Neuron (in vitro differentiated cells): Measurements from ENCODE around the gene SLC31A2.
"Not testable (repeated sequence)": the region's sequence is repeated elsewhere in the genome, so short reads cannot be mapped to it uniquely, and the experiment has no call there.

ENCODE experiments used
- H2AFZ ChIP-seq: one replicate; pipeline ENCODE4 v1.6.1; 2013; ENCODE audit warnings: low read depth, mild to moderate bottlenecking, inconsistent platforms, low read length, moderate library complexity
- H3K27me3 ChIP-seq: one replicate; pipeline ENCODE4 v1.6.1; 2013; ENCODE audit warnings: low read length; ENCODE audit not compliant: insufficient read depth
- H3K36me3 ChIP-seq: one replicate; pipeline ENCODE4 v1.6.1; 2013; ENCODE audit warnings: low read length; ENCODE audit not compliant: insufficient read depth
- H3K4me1 ChIP-seq: one replicate; pipeline ENCODE4 v1.6.1; 2013; ENCODE audit warnings: low read length; ENCODE audit not compliant: insufficient read depth
- H3K4me3 ChIP-seq: 2 replicates; pipeline ENCODE4 v1.5.1; 2013; ENCODE audit warnings: mild to moderate bottlenecking, low read length, moderate library complexity
- H3K9me3 ChIP-seq: one replicate; pipeline ENCODE4 v1.6.1; 2013; ENCODE audit warnings: low read length

The SLC31A2 gene

GRCh38 chr9:113139225-113139829 lies 11.5 kb upstream of the SLC31A2 start:
- Histone ChIP-seq H2AFZ (no peak overlapping the region), H3K27me3 (peaks cover 3% of the 10 kb centered on the region), H3K4me3 (no peak overlapping the region), H3K36me3 (no peaks in the 10 kb centered on the region), H3K9me3 (no peaks in the 10 kb centered on the region), H3K4me1 (peaks cover 14% of the 10 kb centered on the region)

GRCh38 chr9:113139953-113140352 lies 10.9 kb upstream of the SLC31A2 start:
- Histone ChIP-seq H3K4me3 (no peak overlapping the region), H3K36me3 (no peaks in the 10 kb centered on the region), H3K4me1 (peaks cover 14% of the 10 kb centered on the region), H3K27me3 (peaks cover 3% of the 10 kb centered on the region), H2AFZ (no peak overlapping the region), H3K9me3 (no peaks in the 10 kb centered on the region)

- H3K4me3 ChIP-seq, H3K27me3 ChIP-seq, H3K36me3 ChIP-seq, H2AFZ ChIP-seq, H3K9me3 ChIP-seq: not testable (repeated sequence)
- peaks cover 14% of the 10 kb centered on the region for H3K4me1 ChIP-seq
These were observed 9.9 kb upstream of the SLC31A2 start for GRCh38 chr9:113140896-113141295.

GRCh38 chr9:113143432-113144227 lies 7.2 kb upstream of the SLC31A2 start:
- Histone ChIP-seq H3K27me3 (no peaks in the 10 kb centered on the region), H3K36me3 (no peaks in the 10 kb centered on the region), H3K4me1 (peaks cover 14% of the 10 kb centered on the region)

GRCh38 chr9:113148372-113148705 lies 2.5 kb upstream of the SLC31A2 start:
- Histone ChIP-seq H3K36me3 (no peaks in the 10 kb centered on the region), H3K4me1 (peaks cover 4% of the 10 kb centered on the region), H2AFZ (no peak overlapping the region), H3K9me3 (peaks cover 2% of the 10 kb centered on the region), H3K27me3 (peaks cover 10% of the 10 kb centered on the region), H3K4me3 (no peak overlapping the region)

More at GRCh38 chr9:113143432-113144227, 7.2 kb upstream of the SLC31A2 start:
- Histone ChIP-seq H3K9me3 (peaks cover 2% of the 10 kb centered on the region), H3K4me3 (no peak overlapping the region), H2AFZ (no peak overlapping the region)

- no peak overlapping the region for H2AFZ ChIP-seq
- peaks cover 4% of the 10 kb centered on the region for H3K4me1 ChIP-seq
- H3K36me3 ChIP-seq, result no peaks in the 10 kb centered on the region
- no peak overlapping the region for H3K4me3 ChIP-seq
- H3K9me3 ChIP-seq, result peaks cover 2% of the 10 kb centered on the region
- peaks cover 10% of the 10 kb centered on the region for H3K27me3 ChIP-seq
These were observed 1.9 kb upstream of the SLC31A2 start for GRCh38 chr9:113148781-113149510.

GRCh38 chr9:113149561-113149960 lies 1.2 kb upstream of the SLC31A2 start:
- H2AFZ ChIP-seq, H3K4me3 ChIP-seq, H3K4me1 ChIP-seq, H3K9me3 ChIP-seq, H3K36me3 ChIP-seq, H3K27me3 ChIP-seq: not testable (repeated sequence)

- Histone ChIP-seq H3K9me3 (no peaks in the 10 kb centered on the region), H3K27me3 (peaks cover 10% of the 10 kb centered on the region), H3K4me3 (peak overlapping the region; percentile 77), H3K36me3 (no peaks in the 10 kb centered on the region), H2AFZ (peak overlapping the region; percentile 98), H3K4me1 (peaks cover 4% of the 10 kb centered on the region)
These were observed 1.2 kb downstream of the SLC31A2 start for GRCh38 chr9:113151696-113152630.

- no peaks in the 10 kb centered on the region for H3K9me3 ChIP-seq
- peaks cover 4% of the 10 kb centered on the region for H3K4me1 ChIP-seq
- no peak overlapping the region for H2AFZ ChIP-seq
- peaks cover 10% of the 10 kb centered on the region for H3K27me3 ChIP-seq
- H3K4me3 ChIP-seq, result no peak overlapping the region
- H3K36me3 ChIP-seq, result no peaks in the 10 kb centered on the region
These were observed 1.9 kb downstream of the SLC31A2 start for GRCh38 chr9:113152699-113153098.

- Histone ChIP-seq H3K36me3 (peaks cover 3% of the 10 kb centered on the region), H3K9me3 (no peaks in the 10 kb centered on the region), H2AFZ (no peak overlapping the region), H3K4me1 (peaks cover 4% of the 10 kb centered on the region), H3K27me3 (peaks cover 10% of the 10 kb centered on the region), H3K4me3 (no peak overlapping the region)
These were observed 2.8 kb downstream of the SLC31A2 start for GRCh38 chr9:113153599-113153998.

- no peak overlapping the region for H3K4me3 ChIP-seq
- no peaks in the 10 kb centered on the region for H3K9me3 ChIP-seq
- H3K27me3 ChIP-seq, result peaks cover 10% of the 10 kb centered on the region
- peaks cover 4% of the 10 kb centered on the region for H3K4me1 ChIP-seq
- no peak overlapping the region for H2AFZ ChIP-seq
- H3K36me3 ChIP-seq, result peaks cover 5% of the 10 kb centered on the region
These were observed 3.7 kb downstream of the SLC31A2 start for GRCh38 chr9:113154471-113154870.

- Histone ChIP-seq H3K36me3 (peaks cover 5% of the 10 kb centered on the region), H3K9me3 (no peaks in the 10 kb centered on the region), H3K27me3 (peaks cover 10% of the 10 kb centered on the region), H3K4me3 (no peak overlapping the region), H2AFZ (no peak overlapping the region), H3K4me1 (peaks cover 4% of the 10 kb centered on the region)
These were observed 4.1 kb downstream of the SLC31A2 start for GRCh38 chr9:113154946-113155345.
